ENCODE data around the gene BAHD1. TPM values are rescaled to one million over a fixed set of nuclear protein-coding genes. Genes with fewer than 3 reads are reported as not detected.
A peak's percentile ranks its signal among the peaks of the same experiment; 100 is the strongest.

The BAHD1 gene
- polyA plus RNA-seq, 3 donors, result 0.67 to 8.9 (median 0.79) TPM

DNA sequence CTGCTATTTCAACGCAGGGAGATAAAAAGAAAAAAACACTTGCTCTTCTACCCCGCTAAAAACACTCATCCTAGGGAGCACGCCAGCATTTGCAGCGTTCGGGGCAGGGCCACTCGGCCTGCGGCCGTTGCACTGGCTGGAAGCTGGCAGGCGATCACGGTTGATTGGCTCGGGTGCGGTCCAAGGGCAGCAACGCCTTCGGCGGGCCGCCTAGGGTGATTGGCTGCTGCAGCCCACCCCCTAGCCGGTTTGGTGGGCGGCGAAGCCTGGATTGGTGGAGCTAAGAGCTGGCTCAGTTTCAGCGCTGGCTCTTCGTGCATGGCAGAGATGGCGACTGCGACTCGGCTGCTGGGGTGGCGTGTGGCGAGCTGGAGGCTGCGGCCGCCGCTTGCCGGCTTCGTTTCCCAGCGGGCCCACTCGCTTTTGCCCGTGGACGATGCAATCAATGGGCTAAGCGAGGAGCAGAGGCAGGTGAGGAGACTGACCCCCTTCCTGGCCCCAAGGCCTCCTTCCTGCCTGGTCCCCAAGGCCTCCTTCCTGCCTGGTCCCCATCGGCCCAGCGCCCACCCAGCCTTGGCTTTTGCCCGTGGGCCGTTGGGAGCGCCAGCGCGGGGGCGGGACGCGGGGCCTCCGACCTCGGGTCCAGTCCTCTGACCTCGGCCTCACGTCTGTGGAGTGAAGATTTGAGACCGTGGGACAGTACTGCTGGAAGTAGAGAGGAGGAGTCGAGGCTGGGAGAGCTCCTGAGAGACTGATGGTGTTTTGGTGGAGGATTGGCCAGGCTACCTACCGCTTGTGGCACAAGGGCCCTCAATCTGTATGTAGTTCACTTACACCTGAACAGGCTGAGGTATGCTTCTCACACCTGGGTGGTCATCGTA, 35.0 kb upstream of the BAHD1 start, which contains the start of gene IVD:
TSS of gene IVD (plus strand) at position 295 of the 881 bp plus-strand sequence. CDS start at position 328, 33 bp downstream.
- H3K36me3 Mint-ChIP-seq, result peaks cover 23 to 32% of the 10 kb centered on the region in 2 donors
- H3K9me3 Mint-ChIP-seq, result no peaks in the 10 kb centered on the region
- H4K20me1 ChIP-seq (ENCODE audit: insufficient read depth, low read length), result no peaks in the 10 kb centered on the region
- DNase-seq, result peak; percentile 81 to 86 (median 85)
- peaks cover 33 to 42% of the 10 kb centered on the region in 2 donors for H3K4me1 ChIP-seq (ENCODE audit: control insufficient read depth in 1 of 2, insufficient read depth in 2 of 2, low read length in 2 of 2)
- peak within 1 kb of the TSS; percentile 24 to 84 (median 63) for H3K27ac Mint-ChIP-seq
- TF ChIP-seq, protein P1, sequence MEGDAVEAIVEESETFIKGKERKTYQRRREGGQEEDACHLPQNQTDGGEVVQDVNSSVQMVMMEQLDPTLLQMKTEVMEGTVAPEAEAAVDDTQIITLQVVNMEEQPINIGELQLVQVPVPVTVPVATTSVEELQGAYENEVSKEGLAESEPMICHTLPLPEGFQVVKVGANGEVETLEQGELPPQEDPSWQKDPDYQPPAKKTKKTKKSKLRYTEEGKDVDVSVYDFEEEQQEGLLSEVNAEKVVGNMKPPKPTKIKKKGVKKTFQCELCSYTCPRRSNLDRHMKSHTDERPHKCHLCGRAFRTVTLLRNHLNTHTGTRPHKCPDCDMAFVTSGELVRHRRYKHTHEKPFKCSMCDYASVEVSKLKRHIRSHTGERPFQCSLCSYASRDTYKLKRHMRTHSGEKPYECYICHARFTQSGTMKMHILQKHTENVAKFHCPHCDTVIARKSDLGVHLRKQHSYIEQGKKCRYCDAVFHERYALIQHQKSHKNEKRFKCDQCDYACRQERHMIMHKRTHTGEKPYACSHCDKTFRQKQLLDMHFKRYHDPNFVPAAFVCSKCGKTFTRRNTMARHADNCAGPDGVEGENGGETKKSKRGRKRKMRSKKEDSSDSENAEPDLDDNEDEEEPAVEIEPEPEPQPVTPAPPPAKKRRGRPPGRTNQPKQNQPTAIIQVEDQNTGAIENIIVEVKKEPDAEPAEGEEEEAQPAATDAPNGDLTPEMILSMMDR (IDR thresholded peaks at IDR 0.05), result no peak
- H3K4me3 ChIP-seq (replicated peaks in 1 of 3; ENCODE audit: low read depth in 2 of 3, low read length in 3 of 3), result peak within 1 kb of the TSS; percentile 58 to 86 (median 65)
- no peaks in the 10 kb centered on the region for H3K27me3 ChIP-seq (ENCODE audit: control insufficient read depth in 2 of 2, insufficient read depth in 2 of 2, low read length in 2 of 2)
- peaks cover 37% of the 10 kb centered on the region for H3K79me2 ChIP-seq (ENCODE audit: insufficient read depth, low read length)
- 0% methylated on average over 48 of the region's 54 CpGs for WGBS (ENCODE audit: insufficient coverage)
- H3K9ac ChIP-seq (ENCODE audit: insufficient read depth, low read length, poor library complexity, severe bottlenecking), result peak within 1 kb of the TSS; percentile 82
- no peaks in the 10 kb centered on the region for H3K9me3 ChIP-seq (replicated peaks in 1 of 2; ENCODE audit: control insufficient read depth in 1 of 2, insufficient read depth in 1 of 2, low read length in 2 of 2)
- peaks cover 43% of the 10 kb centered on the region for H3K4me1 Mint-ChIP-seq
- peak within 1 kb of the TSS; percentile 91 to 94 for H3K4me3 Mint-ChIP-seq
- peak within 1 kb of the TSS; percentile 84 for H3K4me2 ChIP-seq (replicated peaks; ENCODE audit: extremely low read depth, low read length, poor library complexity, severe bottlenecking)
- H2AFZ ChIP-seq (ENCODE audit: insufficient read depth, low read depth, low read length, poor library complexity, severe bottlenecking), result peak within 1 kb of the TSS; percentile 95
- intact Hi-C loops (cut with micrococcal nuclease), result loop anchor here in 1 of 2 donors (5.0 kb wide), 1 partner anchor 38 kb away; no protein-coding TSS in a partner anchor
- peak within 1 kb of the TSS in 1 of 2 donors; percentile 83 for H3K27ac ChIP-seq (ENCODE audit: low read depth in 1 of 2, low read length in 2 of 2)
- H3K27me3 Mint-ChIP-seq (ENCODE audit: low read depth in 3 of 3), result peaks cover 0 to 2% (median 1%) of the 10 kb centered on the region in 3 donors
- peaks cover 14 to 27% of the 10 kb centered on the region in 2 donors for H3K36me3 ChIP-seq (replicated peaks in 1 of 2; ENCODE audit: control insufficient read depth in 1 of 2, insufficient read depth in 2 of 2, low read length in 2 of 2)

DNA sequence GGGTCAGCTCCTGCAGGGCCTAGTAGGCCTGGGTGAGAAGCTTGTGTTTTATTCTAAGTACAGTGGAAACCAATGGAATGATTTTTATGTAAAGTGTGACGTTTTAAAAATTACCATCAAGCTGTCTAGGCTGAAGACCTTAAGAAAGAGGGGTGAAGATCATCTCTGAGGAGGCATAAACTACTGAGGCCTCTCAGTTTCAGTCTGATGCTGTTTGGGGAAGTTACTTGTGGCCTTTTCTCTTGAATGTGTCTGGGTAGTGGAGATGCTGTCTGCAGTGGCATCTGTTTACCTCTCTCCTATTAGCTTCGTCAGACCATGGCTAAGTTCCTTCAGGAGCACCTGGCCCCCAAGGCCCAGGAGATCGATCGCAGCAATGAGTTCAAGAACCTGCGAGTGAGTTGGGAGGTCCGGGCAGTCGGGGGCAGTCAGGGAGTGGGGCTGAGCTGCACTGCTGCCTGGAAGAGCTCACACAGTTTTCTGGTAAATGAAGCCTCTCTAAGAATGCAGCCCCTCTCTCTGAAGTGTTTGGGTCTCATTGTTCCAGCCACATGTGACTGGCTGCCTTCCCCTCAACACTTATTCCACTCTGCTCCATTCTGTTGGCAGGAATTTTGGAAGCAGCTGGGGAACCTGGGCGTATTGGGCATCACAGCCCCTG, 33.3 kb upstream of the BAHD1 start:
- peaks cover 0 to 4% (median 0%) of the 10 kb centered on the region in 3 donors for H3K27me3 Mint-ChIP-seq (ENCODE audit: low read depth in 3 of 3)
- H3K27me3 ChIP-seq (ENCODE audit: control insufficient read depth in 2 of 2, insufficient read depth in 2 of 2, low read length in 2 of 2), result no peaks in the 10 kb centered on the region
- no peak overlapping the region for H2AFZ ChIP-seq (ENCODE audit: insufficient read depth, low read depth, low read length, poor library complexity, severe bottlenecking)
- peaks cover 33 to 42% of the 10 kb centered on the region in 2 donors for H3K4me1 ChIP-seq (ENCODE audit: control insufficient read depth in 1 of 2, insufficient read depth in 2 of 2, low read length in 2 of 2)
- DNase-seq, result peak in 2 of 3 donors; percentile 15 to 24
- no peaks in the 10 kb centered on the region for H4K20me1 ChIP-seq (ENCODE audit: insufficient read depth, low read length)
- H3K4me3 Mint-ChIP-seq, result peak overlapping the region; percentile 4 to 69
- no peaks in the 10 kb centered on the region for H3K9me3 Mint-ChIP-seq
- H3K9me3 ChIP-seq (replicated peaks in 1 of 2; ENCODE audit: control insufficient read depth in 1 of 2, insufficient read depth in 1 of 2, low read length in 2 of 2), result no peaks in the 10 kb centered on the region
- peaks cover 31 to 44% of the 10 kb centered on the region in 2 donors for H3K36me3 ChIP-seq (replicated peaks in 1 of 2; ENCODE audit: control insufficient read depth in 1 of 2, insufficient read depth in 2 of 2, low read length in 2 of 2)
- peak overlapping the region; percentile 51 for H3K4me2 ChIP-seq (replicated peaks; ENCODE audit: extremely low read depth, low read length, poor library complexity, severe bottlenecking)
- H3K27ac ChIP-seq (ENCODE audit: low read depth in 1 of 2, low read length in 2 of 2), result peak overlapping the region; percentile 4 to 9
- no peak overlapping the region for H3K9ac ChIP-seq (ENCODE audit: insufficient read depth, low read length, poor library complexity, severe bottlenecking)
- TF ChIP-seq, protein P1 (IDR thresholded peaks at IDR 0.05), result no peak
- 85% methylated on average over 6 of the region's 8 CpGs for WGBS (ENCODE audit: insufficient coverage)
- intact Hi-C loops (cut with micrococcal nuclease), result loop anchor here in 1 of 2 donors (5.0 kb wide), 1 partner anchor 40 kb away; no protein-coding TSS in a partner anchor
- peaks cover 43% of the 10 kb centered on the region for H3K4me1 Mint-ChIP-seq
- H3K79me2 ChIP-seq (ENCODE audit: insufficient read depth, low read length), result peaks cover 37% of the 10 kb centered on the region
- H3K27ac Mint-ChIP-seq, result peak overlapping the region in 5 of 7 donors; percentile 60 to 77 (median 68)
- peaks cover 40 to 49% of the 10 kb centered on the region in 2 donors for H3K36me3 Mint-ChIP-seq
- H3K4me3 ChIP-seq (replicated peaks in 1 of 3; ENCODE audit: low read depth in 2 of 3, low read length in 3 of 3), result peak overlapping the region in 1 of 3 experiments; percentile 86

Measured in CD14-positive monocyte (primary cell).